Bronchus fibroblast of lung (primary cell): ENCODE measurements around the gene ZIC1. TPM values are rescaled to one million over a fixed set of nuclear protein-coding genes. Genes with fewer than 3 reads are reported as not detected.

ENCODE experiments used
- total RNA-seq: library from RNA; depleted of rRNA; stranded (reverse); fragments of >200 nt; gene quantifications from 2 replicates; pipeline ENCODE4 v1.2.3, GENCODE V29; 2015

Gene ZIC1
- under 0.01 TPM in 1 of 2 replicates, not detected in the other for total RNA-seq

GRCh38 chr3:147409143-147410115 is at the start of gene ZIC1:
ZIC1 (plus strand) TSS chr3:147409365; CDS start chr3:147410113, 748 bp downstream.

GRCh38 chr3:147406028-147406931 is 2.9 kb upstream of the ZIC1 start, which contains the start of gene ZIC4:
ZIC4 (minus strand) TSS chr3:147406543; CDS start chr3:147402797, 3,746 bp downstream.

Other genes with a start within 250 kb of the ZIC1 start
- not detected in 2 replicates for gene ZIC4, start 2.8 kb upstream of the ZIC1 start, total RNA-seq